ENCODE measurements around the gene SEPTIN8.

- TF ChIP-seq, protein P1, sequence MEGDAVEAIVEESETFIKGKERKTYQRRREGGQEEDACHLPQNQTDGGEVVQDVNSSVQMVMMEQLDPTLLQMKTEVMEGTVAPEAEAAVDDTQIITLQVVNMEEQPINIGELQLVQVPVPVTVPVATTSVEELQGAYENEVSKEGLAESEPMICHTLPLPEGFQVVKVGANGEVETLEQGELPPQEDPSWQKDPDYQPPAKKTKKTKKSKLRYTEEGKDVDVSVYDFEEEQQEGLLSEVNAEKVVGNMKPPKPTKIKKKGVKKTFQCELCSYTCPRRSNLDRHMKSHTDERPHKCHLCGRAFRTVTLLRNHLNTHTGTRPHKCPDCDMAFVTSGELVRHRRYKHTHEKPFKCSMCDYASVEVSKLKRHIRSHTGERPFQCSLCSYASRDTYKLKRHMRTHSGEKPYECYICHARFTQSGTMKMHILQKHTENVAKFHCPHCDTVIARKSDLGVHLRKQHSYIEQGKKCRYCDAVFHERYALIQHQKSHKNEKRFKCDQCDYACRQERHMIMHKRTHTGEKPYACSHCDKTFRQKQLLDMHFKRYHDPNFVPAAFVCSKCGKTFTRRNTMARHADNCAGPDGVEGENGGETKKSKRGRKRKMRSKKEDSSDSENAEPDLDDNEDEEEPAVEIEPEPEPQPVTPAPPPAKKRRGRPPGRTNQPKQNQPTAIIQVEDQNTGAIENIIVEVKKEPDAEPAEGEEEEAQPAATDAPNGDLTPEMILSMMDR (IDR thresholded peaks at IDR 0.05): no peak
- TF ChIP-seq EZH2 (IDR thresholded peaks at IDR 0.05; ENCODE audit: borderline replicate concordance, insufficient read depth, low read depth, low read length, poor library complexity, severe bottlenecking): no peak
Observed at GRCh38 chr5:132750471-132751230, 26.4 kb downstream of the SEPTIN8 start.
